HepG2 (cell line): ENCODE results near the gene ZSWIM8. TPM values are rescaled to one million over a fixed set of nuclear protein-coding genes. Genes with fewer than 3 reads are reported as not detected.

Experiments
- CCAR2 ChIP-seq: fragments of 200-400 bp; formaldehyde crosslinking; optimal IDR thresholded peaks from 2 replicates; pipeline ENCODE3; 2018; ENCODE audit warnings: low read depth, mild to moderate bottlenecking, low read length, moderate library complexity
- ESRRA ChIP-seq: sonication (generic); formaldehyde crosslinking; IDR thresholded peaks from 2 replicates; pipeline ENCODE4 v1.5.1; 2020; ENCODE audit warnings: mild to moderate bottlenecking, low read depth, missing genetic modification reagents
- HOXA5 ChIP-seq: sonication (generic); formaldehyde crosslinking; IDR thresholded peaks from 2 replicates; pipeline ENCODE4 v1.4.0; 2020; ENCODE audit warnings: missing genetic modification reagents
- KLF15 ChIP-seq: sonication (generic); formaldehyde crosslinking; IDR thresholded peaks from 2 replicates; pipeline ENCODE4 v1.8.1; 2023; ENCODE audit warnings: borderline replicate concordance, mild to moderate bottlenecking, inconsistent platforms, missing genetic modification reagents, mixed read lengths
- KLF16 ChIP-seq, 2 experiments: sonication (generic) in 1 of 2; formaldehyde crosslinking in 1 of 2; IDR thresholded peaks; 2 replicates each; pipeline versions ENCODE4 v1.6.1 to v1.8.0; 2016 to 2023; ENCODE audit warnings: missing genetic modification reagents in 2 of 2, missing compliant biosample characterization in 1 of 2
- NFE2L2 ChIP-seq: fragments of 150-350 bp; IDR thresholded peaks from 2 replicates; pipeline ENCODE4 v1.6.1; 2014; ENCODE audit warnings: low read length
- PRPF4 ChIP-seq: fragments of 200-400 bp; formaldehyde crosslinking; IDR thresholded peaks from 2 replicates; pipeline ENCODE4 v1.6.1; 2016; ENCODE audit warnings: low read length, low read depth; ENCODE audit not compliant: poor library complexity, severe bottlenecking
- ZFP36L1 ChIP-seq: sonication (generic); formaldehyde crosslinking; IDR thresholded peaks from 2 replicates; pipeline ENCODE4 v1.8.0; 2022; ENCODE audit warnings: mild to moderate bottlenecking, missing genetic modification reagents, moderate library complexity
- ZNF230 ChIP-seq: sonication (generic); formaldehyde crosslinking; IDR thresholded peaks from 2 replicates; pipeline ENCODE4 v1.4.0; 2020; ENCODE audit warnings: mild to moderate bottlenecking, missing genetic modification reagents
- ZNF251 ChIP-seq: sonication (generic); formaldehyde crosslinking; IDR thresholded peaks from 2 replicates; pipeline ENCODE4 v1.9.0; 2021; ENCODE audit warnings: mild to moderate bottlenecking, missing genetic modification reagents
- ZNF430 ChIP-seq: sonication (generic); formaldehyde crosslinking; IDR thresholded peaks from 2 replicates; pipeline ENCODE4 v1.9.0; 2021; ENCODE audit warnings: mild to moderate bottlenecking, missing genetic modification reagents
- ZSCAN29 ChIP-seq: sonication (generic); formaldehyde crosslinking; conservative IDR thresholded peaks from 2 replicates; pipeline ENCODE4 v1.4.0; 2020; ENCODE audit warnings: mild to moderate bottlenecking, missing genetic modification reagents
- polyA plus RNA-seq, 8 experiments: library from polyadenylated mRNA; depleted of rRNA in 3 of 8; stranded (reverse) in 7 of 8; unstranded in 1 of 8; fragments of >200 nt; fragmentation: Illumina TruSeq in 4 of 8; extraction: Trizol in 4 of 8; gene quantifications; 2 replicates each; pipeline versions ENCODE4 v1.2.1 to v1.2.3, GENCODE V29; 2011 to 2016; ENCODE audit warnings: low read depth in 4 of 8, missing spikeins in 1 of 8, mixed read lengths in 1 of 8; ENCODE audit not compliant: insufficient read depth in 1 of 8
- total RNA-seq, 5 experiments: library from RNA; depleted of rRNA; stranded (reverse); fragments of >200 nt; fragmentation: Illumina TruSeq; extraction: Trizol; gene quantifications; 2 replicates each; pipeline ENCODE4 v1.2.3, GENCODE V29; 2016; ENCODE audit warnings: low read depth in 1 of 5
- TF ChIP-seq, protein P1 (sequence below): IDR thresholded peaks from 2 replicates; pipeline ENCODE4 v1.6.1; 2012; ENCODE audit warnings: low read length, improper control_type of control experiment
- TF ChIP-seq, protein P2 (sequence below): sonication (generic); formaldehyde crosslinking; IDR thresholded peaks from 2 replicates; pipeline ENCODE4 v1.4.0; 2020; ENCODE audit warnings: missing genetic modification reagents
- TF ChIP-seq, protein P3 (sequence below): sonication (generic); formaldehyde crosslinking; IDR thresholded peaks from 2 replicates; pipeline ENCODE4 v1.8.0; 2022; ENCODE audit warnings: missing genetic modification reagents, mild to moderate bottlenecking, inconsistent platforms, borderline replicate concordance
- TF ChIP-seq, protein P4 (sequence below): sonication (generic); formaldehyde crosslinking; IDR thresholded peaks from 2 replicates; pipeline ENCODE4 v1.4.0; 2020; ENCODE audit warnings: missing genetic modification reagents
- TF ChIP-seq, protein P5 (sequence below): IDR thresholded peaks from 2 replicates; pipeline ENCODE4 v1.6.1; 2016; ENCODE audit warnings: low read depth, control low read depth
- TF ChIP-seq, protein P6 (sequence below): IDR thresholded peaks from 2 replicates; pipeline ENCODE4 v1.6.1; 2016; ENCODE audit warnings: low read depth

The ZSWIM8 gene
- total and polyA plus RNA-seq, 2 of the 13 experiments (the other 11 are each of a cell fraction or from before 2014, with no cell fraction given), result 39.9 to 98.2 TPM

DNA sequence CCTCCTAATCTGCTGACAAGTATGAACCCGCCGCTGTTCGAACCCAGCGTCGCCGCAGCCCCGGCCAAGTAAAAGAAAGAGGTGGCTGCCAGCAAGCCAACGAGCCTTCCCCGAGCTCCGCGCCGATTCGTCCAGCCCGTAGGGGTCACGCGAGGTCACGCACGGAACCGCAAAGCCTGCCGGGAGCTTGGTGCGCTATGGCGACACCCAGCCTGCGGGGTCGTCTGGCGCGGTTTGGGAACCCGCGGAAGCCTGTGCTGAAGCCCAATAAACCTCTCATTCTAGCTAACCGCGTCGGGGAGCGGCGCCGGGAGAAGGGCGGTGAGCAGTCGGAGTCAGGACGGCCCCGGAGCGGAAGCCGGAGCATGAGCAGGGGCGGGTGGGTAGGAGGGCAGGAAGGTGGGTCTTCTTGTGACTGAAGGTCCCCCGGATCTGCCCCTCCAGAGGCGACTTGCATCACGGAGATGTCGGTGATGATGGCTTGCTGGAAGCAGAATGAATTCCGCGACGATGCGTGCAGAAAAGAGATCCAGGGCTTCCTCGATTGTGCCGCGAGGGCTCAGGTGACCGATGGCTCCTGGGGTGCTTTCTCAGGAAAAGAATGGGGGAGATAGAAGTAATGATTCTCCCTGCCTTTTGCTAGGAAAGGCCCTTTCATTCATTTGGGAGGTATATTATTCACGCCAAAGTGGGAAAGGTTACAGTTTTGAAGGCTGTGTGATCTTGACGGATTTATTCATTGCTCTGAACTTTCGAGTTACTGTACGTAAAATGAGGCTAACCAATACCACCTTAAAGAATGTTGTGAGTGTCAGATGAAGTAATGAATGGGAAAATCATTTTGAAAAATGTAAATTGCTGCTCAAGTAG, 3.3 kb upstream of the ZSWIM8 start, which contains the start of gene CHCHD1 (continued):
- TF ChIP-seq, protein P1, sequence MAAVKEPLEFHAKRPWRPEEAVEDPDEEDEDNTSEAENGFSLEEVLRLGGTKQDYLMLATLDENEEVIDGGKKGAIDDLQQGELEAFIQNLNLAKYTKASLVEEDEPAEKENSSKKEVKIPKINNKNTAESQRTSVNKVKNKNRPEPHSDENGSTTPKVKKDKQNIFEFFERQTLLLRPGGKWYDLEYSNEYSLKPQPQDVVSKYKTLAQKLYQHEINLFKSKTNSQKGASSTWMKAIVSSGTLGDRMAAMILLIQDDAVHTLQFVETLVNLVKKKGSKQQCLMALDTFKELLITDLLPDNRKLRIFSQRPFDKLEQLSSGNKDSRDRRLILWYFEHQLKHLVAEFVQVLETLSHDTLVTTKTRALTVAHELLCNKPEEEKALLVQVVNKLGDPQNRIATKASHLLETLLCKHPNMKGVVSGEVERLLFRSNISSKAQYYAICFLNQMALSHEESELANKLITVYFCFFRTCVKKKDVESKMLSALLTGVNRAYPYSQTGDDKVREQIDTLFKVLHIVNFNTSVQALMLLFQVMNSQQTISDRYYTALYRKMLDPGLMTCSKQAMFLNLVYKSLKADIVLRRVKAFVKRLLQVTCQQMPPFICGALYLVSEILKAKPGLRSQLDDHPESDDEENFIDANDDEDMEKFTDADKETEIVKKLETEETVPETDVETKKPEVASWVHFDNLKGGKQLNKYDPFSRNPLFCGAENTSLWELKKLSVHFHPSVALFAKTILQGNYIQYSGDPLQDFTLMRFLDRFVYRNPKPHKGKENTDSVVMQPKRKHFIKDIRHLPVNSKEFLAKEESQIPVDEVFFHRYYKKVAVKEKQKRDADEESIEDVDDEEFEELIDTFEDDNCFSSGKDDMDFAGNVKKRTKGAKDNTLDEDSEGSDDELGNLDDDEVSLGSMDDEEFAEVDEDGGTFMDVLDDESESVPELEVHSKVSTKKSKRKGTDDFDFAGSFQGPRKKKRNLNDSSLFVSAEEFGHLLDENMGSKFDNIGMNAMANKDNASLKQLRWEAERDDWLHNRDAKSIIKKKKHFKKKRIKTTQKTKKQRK, result no peak
- TF ChIP-seq, protein P2, sequence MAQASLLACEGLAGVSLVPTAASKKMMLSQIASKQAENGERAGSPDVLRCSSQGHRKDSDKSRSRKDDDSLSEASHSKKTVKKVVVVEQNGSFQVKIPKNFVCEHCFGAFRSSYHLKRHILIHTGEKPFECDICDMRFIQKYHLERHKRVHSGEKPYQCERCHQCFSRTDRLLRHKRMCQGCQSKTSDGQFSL (CRISPR knock-in tag), result peak; percentile 78; the same call in 1 of the 2 replicates
- peak; percentile 62; the same call in 1 of the 2 replicates for TF ChIP-seq HOXA5
- TF ChIP-seq, protein P3, sequence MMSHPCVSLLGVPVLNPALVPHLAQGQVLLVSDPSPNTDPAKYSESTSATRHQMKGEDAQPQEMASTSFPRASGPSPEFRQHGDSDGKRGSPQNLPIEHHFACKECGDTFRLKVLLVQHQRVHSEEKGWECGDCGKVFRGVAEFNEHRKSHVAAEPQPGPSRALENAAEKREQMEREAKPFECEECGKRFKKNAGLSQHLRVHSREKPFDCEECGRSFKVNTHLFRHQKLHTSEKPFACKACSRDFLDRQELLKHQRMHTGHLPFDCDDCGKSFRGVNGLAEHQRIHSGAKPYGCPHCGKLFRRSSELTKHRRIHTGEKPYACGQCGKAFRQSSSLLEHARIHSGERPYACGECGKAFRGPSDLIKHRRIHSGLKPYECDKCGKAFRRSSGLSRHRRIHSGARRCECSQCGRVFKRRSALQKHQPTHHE (CRISPR knock-in tag), result no peak
- TF ChIP-seq PRPF4, result no peak
- TF ChIP-seq ESRRA (CRISPR knock-in tag), result no peak
- peak; percentile 88 for TF ChIP-seq ZNF430 (CRISPR knock-in tag)
- TF ChIP-seq NFE2L2, result no peak
- TF ChIP-seq ZNF251 (CRISPR knock-in tag), result no peak
- TF ChIP-seq ZSCAN29, result no peak
- TF ChIP-seq, protein P4, sequence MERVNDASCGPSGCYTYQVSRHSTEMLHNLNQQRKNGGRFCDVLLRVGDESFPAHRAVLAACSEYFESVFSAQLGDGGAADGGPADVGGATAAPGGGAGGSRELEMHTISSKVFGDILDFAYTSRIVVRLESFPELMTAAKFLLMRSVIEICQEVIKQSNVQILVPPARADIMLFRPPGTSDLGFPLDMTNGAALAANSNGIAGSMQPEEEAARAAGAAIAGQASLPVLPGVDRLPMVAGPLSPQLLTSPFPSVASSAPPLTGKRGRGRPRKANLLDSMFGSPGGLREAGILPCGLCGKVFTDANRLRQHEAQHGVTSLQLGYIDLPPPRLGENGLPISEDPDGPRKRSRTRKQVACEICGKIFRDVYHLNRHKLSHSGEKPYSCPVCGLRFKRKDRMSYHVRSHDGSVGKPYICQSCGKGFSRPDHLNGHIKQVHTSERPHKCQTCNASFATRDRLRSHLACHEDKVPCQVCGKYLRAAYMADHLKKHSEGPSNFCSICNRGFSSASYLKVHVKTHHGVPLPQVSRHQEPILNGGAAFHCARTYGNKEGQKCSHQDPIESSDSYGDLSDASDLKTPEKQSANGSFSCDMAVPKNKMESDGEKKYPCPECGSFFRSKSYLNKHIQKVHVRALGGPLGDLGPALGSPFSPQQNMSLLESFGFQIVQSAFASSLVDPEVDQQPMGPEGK (CRISPR knock-in tag), result no peak; the same call in 1 of the 2 replicates
- TF ChIP-seq, protein P5, sequence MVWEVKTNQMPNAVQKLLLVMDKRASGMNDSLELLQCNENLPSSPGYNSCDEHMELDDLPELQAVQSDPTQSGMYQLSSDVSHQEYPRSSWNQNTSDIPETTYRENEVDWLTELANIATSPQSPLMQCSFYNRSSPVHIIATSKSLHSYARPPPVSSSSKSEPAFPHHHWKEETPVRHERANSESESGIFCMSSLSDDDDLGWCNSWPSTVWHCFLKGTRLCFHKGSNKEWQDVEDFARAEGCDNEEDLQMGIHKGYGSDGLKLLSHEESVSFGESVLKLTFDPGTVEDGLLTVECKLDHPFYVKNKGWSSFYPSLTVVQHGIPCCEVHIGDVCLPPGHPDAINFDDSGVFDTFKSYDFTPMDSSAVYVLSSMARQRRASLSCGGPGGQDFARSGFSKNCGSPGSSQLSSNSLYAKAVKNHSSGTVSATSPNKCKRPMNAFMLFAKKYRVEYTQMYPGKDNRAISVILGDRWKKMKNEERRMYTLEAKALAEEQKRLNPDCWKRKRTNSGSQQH, result peak; percentile 85
- TF ChIP-seq CCAR2, result no peak
- no peak for TF ChIP-seq ZNF230
- no peak for TF ChIP-seq KLF15 (CRISPR knock-in tag)
- TF ChIP-seq, protein P6, sequence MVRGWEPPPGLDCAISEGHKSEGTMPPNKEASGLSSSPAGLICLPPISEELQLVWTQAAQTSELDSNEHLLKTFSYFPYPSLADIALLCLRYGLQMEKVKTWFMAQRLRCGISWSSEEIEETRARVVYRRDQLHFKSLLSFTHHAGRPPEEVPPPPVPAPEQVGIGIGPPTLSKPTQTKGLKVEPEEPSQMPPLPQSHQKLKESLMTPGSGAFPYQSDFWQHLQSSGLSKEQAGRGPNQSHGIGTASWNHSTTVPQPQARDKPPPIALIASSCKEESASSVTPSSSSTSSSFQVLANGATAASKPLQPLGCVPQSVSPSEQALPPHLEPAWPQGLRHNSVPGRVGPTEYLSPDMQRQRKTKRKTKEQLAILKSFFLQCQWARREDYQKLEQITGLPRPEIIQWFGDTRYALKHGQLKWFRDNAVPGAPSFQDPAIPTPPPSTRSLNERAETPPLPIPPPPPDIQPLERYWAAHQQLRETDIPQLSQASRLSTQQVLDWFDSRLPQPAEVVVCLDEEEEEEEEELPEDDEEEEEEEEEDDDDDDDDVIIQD, result peak; percentile 54; the same call in 1 of the 2 replicates
- 0 out of 2 replicates have a peak, but pooled peaks have one; percentile 45 for TF ChIP-seq ZFP36L1 (CRISPR knock-in tag)
- TF ChIP-seq KLF16 (CRISPR knock-in tag; IDR thresholded peaks at IDR 0.05), result peak; percentile 39 to 52; a peak in 1 of 4 replicates
